SJSA1 (cell line): ENCODE measurements around the gene TPX2. TPM values are rescaled to one million over a fixed set of nuclear protein-coding genes. Genes with fewer than 3 reads are reported as not detected.

ENCODE experiments used
- DNase-seq, 2 experiments: peaks; one replicate each; pipeline ENCODE4 v3.0.0-alpha.2; 2015 to 2020; ENCODE audit warnings: low spot score in 2 of 2, low read depth in 1 of 2
- H3K27ac ChIP-seq: fragments of 250-450 bp; sonication (Bioruptor Pico); 2 replicates; pipeline ENCODE4 v1.5.1; 2020; ENCODE audit warnings: mild to moderate bottlenecking, moderate library complexity
- H3K27me3 ChIP-seq: fragments of 250-450 bp; sonication (Bioruptor Pico); replicated peaks from 2 replicates; pipeline ENCODE4 v1.5.1; 2020; ENCODE audit warnings: mild to moderate bottlenecking, moderate library complexity
- H3K36me3 ChIP-seq: fragments of 250-450 bp; sonication (Bioruptor Pico); 2 replicates; pipeline ENCODE4 v1.5.1; 2020; ENCODE audit warnings: mild to moderate bottlenecking
- H3K4me1 ChIP-seq: fragments of 250-450 bp; sonication (Bioruptor Pico); replicated peaks from 2 replicates; pipeline ENCODE4 v1.6.1; 2021; ENCODE audit warnings: mild to moderate bottlenecking
- H3K4me3 ChIP-seq: fragments of 250-450 bp; sonication (Bioruptor Pico); 2 replicates; pipeline ENCODE4 v1.5.1; 2020; ENCODE audit warnings: mild to moderate bottlenecking
- H3K9me3 ChIP-seq: fragments of 250-450 bp; sonication (Bioruptor Pico); replicated peaks from 2 replicates; pipeline ENCODE4 v1.5.1; 2020; ENCODE audit warnings: mild to moderate bottlenecking
- total RNA-seq: library from RNA; depleted of rRNA; stranded (reverse); fragments of >200 nt; shearing (Covaris generic); gene quantifications from 2 replicates; pipeline ENCODE4 v1.2.3, GENCODE V29; 2014

Gene TPX2
- total RNA-seq, 1 experiment from 2014 or later = 212 TPM

- no peaks in the 10 kb centered on the region for H3K9me3 ChIP-seq
- no peak overlapping the region for H3K4me3 ChIP-seq
- DNase-seq = no peak
- H3K36me3 ChIP-seq = peaks cover 89% of the 10 kb centered on the region
- H3K4me1 ChIP-seq = no peaks in the 10 kb centered on the region
- no peaks in the 10 kb centered on the region for H3K27me3 ChIP-seq
- H3K27ac ChIP-seq = no peak overlapping the region
Measured at GRCh38 chr20:31749223-31749622, 10.1 kb downstream of the TPX2 start.

- Histone ChIP-seq H3K27me3 (no peaks in the 10 kb centered on the region), H3K36me3 (peaks cover 88% of the 10 kb centered on the region), H3K4me1 (no peaks in the 10 kb centered on the region), H3K27ac (no peak overlapping the region), H3K9me3 (no peaks in the 10 kb centered on the region), H3K4me3 (no peak overlapping the region)
- no peak for DNase-seq
Measured at GRCh38 chr20:31751126-31751525, 12.0 kb downstream of the TPX2 start.

DNA sequence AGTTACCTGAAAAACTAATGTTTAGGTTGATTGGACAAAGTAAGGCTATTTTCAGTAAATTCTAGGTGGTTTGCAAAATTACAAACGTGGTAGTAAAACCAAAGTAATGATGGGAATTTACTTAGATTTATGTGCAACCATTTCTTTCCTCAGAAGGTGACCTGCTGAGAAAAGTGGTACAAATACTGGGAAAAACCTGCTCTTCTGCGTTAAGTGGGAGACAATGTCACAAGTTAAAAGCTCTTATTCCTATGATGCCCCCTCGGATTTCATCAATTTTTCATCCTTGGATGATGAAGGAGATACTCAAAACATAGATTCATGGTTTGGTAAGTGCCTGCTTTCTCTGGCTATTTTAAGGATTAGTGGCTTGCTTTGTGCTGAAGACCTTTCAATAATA, 18.2 kb downstream of the TPX2 start:
- Histone ChIP-seq H3K27me3 (no peaks in the 10 kb centered on the region), H3K4me3 (no peak overlapping the region), H3K9me3 (no peaks in the 10 kb centered on the region), H3K27ac (no peak overlapping the region), H3K36me3 (peaks cover 95% of the 10 kb centered on the region), H3K4me1 (no peaks in the 10 kb centered on the region)
- DNase-seq = no peak

- Histone ChIP-seq H3K36me3 (peaks cover 94% of the 10 kb centered on the region), H3K4me1 (no peaks in the 10 kb centered on the region), H3K4me3 (no peak overlapping the region), H3K27ac (no peak overlapping the region), H3K27me3 (no peaks in the 10 kb centered on the region), H3K9me3 (no peaks in the 10 kb centered on the region)
- no peak for DNase-seq
Measured at GRCh38 chr20:31758521-31758920, 19.4 kb downstream of the TPX2 start.

DNA sequence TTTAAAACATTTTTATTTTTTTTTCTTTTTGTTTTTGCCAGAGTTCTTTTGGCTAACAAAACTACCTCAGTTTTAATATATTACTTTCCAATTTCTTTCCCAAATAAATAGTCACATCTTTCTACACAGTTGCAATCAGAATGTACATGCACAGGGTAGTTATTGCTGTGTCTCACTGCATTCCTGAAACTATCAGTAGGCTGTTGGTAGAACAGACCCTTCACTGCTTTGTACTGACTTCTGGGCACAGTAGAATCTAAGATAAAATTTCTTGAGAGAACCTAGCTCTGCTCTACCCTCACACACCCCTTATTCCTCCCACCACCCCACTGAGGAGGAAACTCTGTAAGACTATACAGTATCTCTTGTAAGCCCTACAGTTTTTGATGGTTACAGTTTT, 19.9 kb downstream of the TPX2 start:
- H3K36me3 ChIP-seq = peaks cover 93% of the 10 kb centered on the region
- H3K4me1 ChIP-seq = peaks cover under 1% of the 10 kb centered on the region; the same call in 1 of the 2 replicates
- DNase-seq = no peak
- no peaks in the 10 kb centered on the region for H3K9me3 ChIP-seq
- no peak overlapping the region for H3K4me3 ChIP-seq
- H3K27me3 ChIP-seq = no peaks in the 10 kb centered on the region
- no peak overlapping the region for H3K27ac ChIP-seq

GRCh38 chr20:31759836-31760518, 20.9 kb downstream of the TPX2 start:
- H3K4me1 ChIP-seq = peaks cover 7% of the 10 kb centered on the region
- no peaks in the 10 kb centered on the region for H3K9me3 ChIP-seq
- no peaks in the 10 kb centered on the region for H3K27me3 ChIP-seq
- no peak overlapping the region for H3K4me3 ChIP-seq
- peaks cover 93% of the 10 kb centered on the region for H3K36me3 ChIP-seq
- no peak overlapping the region for H3K27ac ChIP-seq
- no peak for DNase-seq

DNA sequence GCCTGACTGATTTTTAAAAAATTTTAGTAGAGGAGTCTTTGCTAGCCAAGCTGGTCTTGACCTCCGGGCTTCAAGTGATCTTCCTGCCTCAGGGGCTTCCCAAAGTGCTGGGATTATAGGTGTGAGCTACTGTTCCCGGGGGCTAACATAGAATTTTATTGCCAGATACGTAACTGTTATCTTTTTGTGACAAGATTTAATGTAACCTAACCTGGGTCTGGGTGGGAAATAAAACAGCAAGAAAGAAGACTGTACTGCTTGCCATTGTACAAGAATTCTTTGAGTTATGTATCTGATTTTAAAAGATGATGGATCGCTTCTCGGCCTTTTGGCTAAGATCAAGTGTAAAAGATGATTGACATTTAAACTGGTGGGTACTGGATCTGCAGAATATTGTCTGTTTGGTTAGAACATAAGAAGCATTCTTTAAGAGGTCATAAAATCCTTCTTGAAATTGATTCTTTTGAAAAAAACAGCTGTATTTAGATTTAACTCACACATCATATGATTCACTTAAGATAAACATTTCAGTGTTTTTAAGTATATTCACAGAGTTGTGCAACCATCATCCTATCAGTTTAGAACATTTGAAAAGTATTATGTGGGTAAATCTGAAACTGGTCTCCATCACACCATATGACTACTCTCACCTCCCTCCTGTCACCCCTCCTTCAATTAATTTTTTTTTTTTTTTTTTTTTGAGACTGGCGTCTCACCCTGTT, 21.6 kb downstream of the TPX2 start:
- no peak overlapping the region for H3K27ac ChIP-seq
- no peak for DNase-seq
- H3K27me3 ChIP-seq = no peaks in the 10 kb centered on the region

GRCh38 chr20:31764641-31765305, 25.7 kb downstream of the TPX2 start:
- Histone ChIP-seq H3K36me3 (peaks cover 95% of the 10 kb centered on the region), H3K27me3 (no peaks in the 10 kb centered on the region), H3K4me1 (peaks cover 7% of the 10 kb centered on the region), H3K27ac (peak overlapping the region; percentile 60), H3K4me3 (no peak overlapping the region), H3K9me3 (no peaks in the 10 kb centered on the region)
- DNase-seq = peak in 1 of 2 experiments; percentile 18

More for the DNA sequence above, 21.6 kb downstream of the TPX2 start:
- no peak overlapping the region for H3K4me3 ChIP-seq
- H3K9me3 ChIP-seq = no peaks in the 10 kb centered on the region
- H3K4me1 ChIP-seq = peaks cover 7% of the 10 kb centered on the region
- H3K36me3 ChIP-seq = peaks cover 93% of the 10 kb centered on the region

DNA sequence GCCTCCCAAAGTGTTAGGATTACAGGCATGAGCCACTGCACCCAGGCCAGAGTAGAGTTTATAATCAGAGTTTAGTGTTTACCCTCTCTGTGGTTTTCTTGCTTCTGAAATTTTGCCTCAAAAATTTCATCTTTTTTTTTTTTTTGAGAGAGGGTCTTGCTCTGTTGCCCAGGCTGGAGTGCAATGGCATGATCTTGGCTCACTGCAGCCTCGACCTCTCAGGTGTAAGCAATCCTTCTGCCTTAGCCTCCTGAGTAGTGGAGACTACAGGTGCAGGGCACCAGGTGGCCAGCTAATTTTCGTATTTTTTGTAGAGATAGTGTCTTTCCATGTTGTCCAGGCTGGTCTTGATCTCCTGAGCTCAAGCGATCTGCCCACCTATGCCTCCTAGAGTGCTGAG, 28.7 kb downstream of the TPX2 start:
- no peak for DNase-seq
- no peak overlapping the region for H3K4me3 ChIP-seq
- H3K4me1 ChIP-seq = peaks cover 7% of the 10 kb centered on the region
- H3K36me3 ChIP-seq = peaks cover 95% of the 10 kb centered on the region
- no peaks in the 10 kb centered on the region for H3K27me3 ChIP-seq
- no peaks in the 10 kb centered on the region for H3K9me3 ChIP-seq
- H3K27ac ChIP-seq = no peak overlapping the region

GRCh38 chr20:31769681-31770080, 30.6 kb downstream of the TPX2 start:
- Histone ChIP-seq H3K36me3 (peaks cover 95% of the 10 kb centered on the region), H3K27ac (no peak overlapping the region)
- DNase-seq = no peak

GRCh38 chr20:31770243-31770642, 31.2 kb downstream of the TPX2 start:
- Histone ChIP-seq H3K27ac (no peak overlapping the region), H3K27me3 (no peaks in the 10 kb centered on the region), H3K36me3 (peaks cover 93% of the 10 kb centered on the region), H3K4me1 (no peaks in the 10 kb centered on the region), H3K4me3 (no peak overlapping the region), H3K9me3 (no peaks in the 10 kb centered on the region)
- DNase-seq = no peak

More at GRCh38 chr20:31769681-31770080, 30.6 kb downstream of the TPX2 start:
- H3K27me3 ChIP-seq = no peaks in the 10 kb centered on the region
- no peak overlapping the region for H3K4me3 ChIP-seq
- H3K4me1 ChIP-seq = no peaks in the 10 kb centered on the region
- H3K9me3 ChIP-seq = no peaks in the 10 kb centered on the region

DNA sequence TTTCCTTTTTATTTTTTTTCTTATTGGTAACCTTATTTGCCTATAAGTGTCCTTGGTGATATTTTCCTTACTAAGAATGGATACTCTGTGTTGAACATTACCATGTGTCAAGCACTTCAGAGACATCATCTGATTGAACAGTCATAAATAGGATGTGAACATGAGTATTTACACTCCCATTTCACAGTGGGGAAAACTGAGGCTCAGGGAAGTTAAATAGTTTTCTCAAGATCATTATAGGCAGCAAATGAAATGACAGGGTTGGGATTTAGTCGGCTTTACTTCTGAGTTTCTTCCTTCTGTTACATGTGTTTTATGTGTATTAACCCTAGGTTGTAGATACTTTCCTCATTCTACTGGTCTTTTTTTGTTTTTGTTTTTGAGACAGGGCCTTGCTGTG, 35.3 kb downstream of the TPX2 start:
- Histone ChIP-seq H3K27me3 (no peaks in the 10 kb centered on the region), H3K27ac (no peak overlapping the region), H3K4me1 (no peaks in the 10 kb centered on the region), H3K9me3 (no peaks in the 10 kb centered on the region), H3K4me3 (no peak overlapping the region), H3K36me3 (peaks cover 94% of the 10 kb centered on the region)
- no peak for DNase-seq

DNA sequence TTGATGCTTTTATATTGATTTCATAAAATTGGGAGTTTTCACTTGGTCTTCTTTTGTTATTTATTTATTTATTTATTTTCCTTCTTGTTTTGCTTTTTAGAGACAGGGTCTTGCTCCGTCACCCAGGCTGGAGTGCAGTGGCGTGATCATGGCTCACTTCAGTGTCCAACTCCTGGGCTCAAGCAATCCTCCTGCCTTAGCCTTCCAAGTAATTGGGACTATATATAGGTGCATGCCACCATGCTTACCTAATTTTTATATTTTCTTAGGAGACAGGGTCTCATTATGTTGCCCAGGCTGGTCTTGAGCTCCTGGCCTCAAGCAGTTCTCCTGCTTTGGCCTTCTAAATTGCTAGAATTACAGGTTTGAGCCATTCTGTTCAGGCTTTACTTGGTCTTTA, 41.7 kb downstream of the TPX2 start:
- H3K4me3 ChIP-seq = no peak overlapping the region
- H3K36me3 ChIP-seq = peaks cover 98% of the 10 kb centered on the region
- H3K27me3 ChIP-seq = no peaks in the 10 kb centered on the region
- no peaks in the 10 kb centered on the region for H3K9me3 ChIP-seq
- H3K27ac ChIP-seq = no peak overlapping the region
- H3K4me1 ChIP-seq = peaks cover 8% of the 10 kb centered on the region
- no peak for DNase-seq

GRCh38 chr20:31781945-31782344, 42.9 kb downstream of the TPX2 start:
- no peak for DNase-seq
- Histone ChIP-seq H3K36me3 (peaks cover 100% of the 10 kb centered on the region), H3K27ac (no peak overlapping the region)

More at GRCh38 chr20:31781945-31782344, 42.9 kb downstream of the TPX2 start:
- Histone ChIP-seq H3K4me1 (peaks cover 8% of the 10 kb centered on the region), H3K27me3 (no peaks in the 10 kb centered on the region), H3K9me3 (no peaks in the 10 kb centered on the region), H3K4me3 (no peak overlapping the region)
